Stimulated activated CD4-positive, alpha-beta T cell treated with anti-CD3 and anti-CD28 coated beads, Interleukin-1b, Interleukin-23, amount 100 ng/mL, for 1 hour (primary cell): ENCODE measurements around the gene ZNF146.
"Not testable (repeated sequence)": the region's sequence is repeated elsewhere in the genome, so short reads cannot be mapped to it uniquely, and the experiment has no call there.

Experiments used
- DNase-seq, 2 donors: peaks; one replicate each; pipeline ENCODE4 v3.0.0-alpha.2; 2020; ENCODE audit warnings: low read depth in 2 of 2

The ZNF146 gene

DNA sequence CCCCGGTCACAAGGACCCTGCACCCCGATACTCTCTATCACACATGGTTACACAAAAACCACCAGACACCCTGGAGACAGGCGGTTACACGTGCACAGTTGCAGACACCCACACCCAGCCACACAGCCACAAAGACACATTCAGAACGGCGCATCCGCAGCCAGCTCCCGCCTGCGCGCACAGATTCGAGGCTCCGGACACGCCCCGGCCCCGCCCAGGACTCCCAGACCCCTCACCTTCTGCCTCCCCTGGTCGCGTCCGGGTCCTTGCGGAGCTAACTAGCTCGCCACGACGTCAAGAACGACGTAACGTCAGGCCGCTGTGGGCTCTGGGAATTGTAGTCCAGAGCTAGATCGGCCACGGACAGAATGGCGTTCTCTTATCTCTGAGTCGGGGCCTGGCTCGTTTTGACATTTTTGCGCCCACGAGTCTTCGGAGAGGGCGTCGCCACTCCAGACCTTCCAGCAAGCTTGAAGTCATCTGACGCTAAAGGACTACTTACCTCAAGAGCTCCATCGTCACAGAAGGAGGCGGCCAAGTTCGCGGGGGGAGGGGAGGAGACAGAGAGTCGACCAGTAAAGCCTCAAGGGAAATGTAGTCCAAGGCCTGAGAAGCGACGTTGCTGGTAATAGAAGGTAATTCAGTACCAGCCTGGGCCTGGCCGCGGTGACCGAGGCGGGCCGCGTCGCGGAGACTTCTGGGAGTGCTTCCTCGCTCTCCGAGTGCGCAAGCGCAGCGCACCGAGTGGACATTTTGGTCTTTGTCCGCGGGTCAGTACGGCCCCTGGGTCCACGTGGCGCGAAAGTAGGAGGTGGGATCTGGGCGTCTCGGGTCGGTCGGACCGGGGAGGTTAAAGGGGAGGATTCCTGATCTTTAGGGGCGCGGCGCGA lies at the start of gene ZNF146, which contains the start of gene ZNF565:
Gene ZNF146 (plus strand): TSS at position 721 of the 890 bp plus-strand sequence. CDS start 21,335 bp downstream, outside the sequence.
Gene ZNF565 (minus strand): TSS at position 280 of the 890 bp plus-strand sequence. CDS start 12,680 bp downstream, outside the sequence.
- peak; percentile 81 to 90 for DNase-seq

DNA sequence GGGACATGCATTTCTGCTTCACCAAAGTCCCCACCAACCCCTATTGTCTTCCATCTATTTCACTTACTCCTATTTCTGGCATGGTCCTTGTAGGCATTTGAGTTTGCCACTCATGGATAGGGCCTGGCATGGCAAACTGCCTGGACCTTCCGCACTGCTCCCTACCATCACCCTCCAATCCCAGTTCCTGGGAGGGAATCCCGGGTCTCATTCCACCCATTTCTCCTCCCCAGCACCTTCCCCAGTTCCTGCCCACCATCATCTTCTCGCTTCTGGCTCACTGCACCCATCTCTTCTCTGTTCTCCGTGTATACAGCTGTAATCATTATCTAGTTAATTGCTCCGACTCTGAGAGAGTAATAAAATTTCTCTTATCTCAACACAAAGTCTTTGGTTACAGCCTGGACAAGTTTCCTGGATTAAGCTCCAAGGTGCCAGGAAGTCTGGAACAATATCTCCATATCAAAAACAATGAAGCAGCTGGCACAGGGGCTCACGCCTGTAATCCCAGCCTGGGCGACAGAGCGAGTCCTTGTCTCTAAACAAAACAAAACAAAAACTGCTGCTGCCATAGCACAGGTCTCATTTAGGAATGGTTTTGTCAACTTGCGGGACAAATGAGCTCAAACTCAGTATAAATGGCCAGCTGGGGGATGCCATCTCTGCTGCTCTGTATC lies 45.7 kb upstream of the ZNF146 start:
- DNase-seq, result no peak

DNA sequence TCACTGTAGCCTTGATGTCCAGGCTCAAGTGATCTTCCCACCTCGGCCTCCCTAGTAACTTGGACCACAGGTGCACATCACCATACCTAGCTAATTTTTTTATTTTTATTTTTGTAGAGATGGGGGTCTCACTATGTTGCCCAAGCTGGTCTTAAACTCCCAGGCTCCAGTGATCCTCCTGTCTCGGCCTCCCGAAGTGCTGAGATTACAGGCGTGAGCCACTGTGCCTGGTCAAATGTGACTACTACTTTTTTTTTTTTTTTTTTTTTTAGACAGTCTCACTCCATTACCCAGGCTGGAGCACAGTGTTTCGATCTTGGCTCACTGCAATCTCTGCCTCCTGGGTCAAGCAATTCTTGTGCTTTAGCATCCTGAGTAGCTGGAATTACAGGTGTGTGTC lies 42.1 kb upstream of the ZNF146 start:
- no peak for DNase-seq

DNA sequence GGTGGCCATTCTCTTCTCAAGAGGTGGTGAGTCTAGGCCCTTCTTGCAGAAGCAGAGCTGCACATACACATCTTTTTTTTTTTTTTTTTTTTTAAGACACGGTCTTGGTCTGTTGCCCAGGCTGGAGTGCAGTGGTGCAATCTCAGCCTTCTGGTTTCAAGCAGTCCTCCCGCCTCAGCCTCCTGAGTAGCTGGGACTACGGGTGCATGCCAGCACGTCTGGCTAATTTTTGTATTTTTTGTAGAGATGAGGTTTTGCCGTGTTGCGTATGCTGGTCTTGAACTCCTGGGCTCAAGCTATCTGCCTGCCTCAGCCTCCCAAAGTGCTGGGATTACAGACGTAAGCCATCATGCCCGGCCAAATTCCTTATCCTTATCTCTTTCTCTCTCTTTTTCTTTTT lies 41.1 kb upstream of the ZNF146 start:
- DNase-seq, result not testable (repeated sequence)

DNA sequence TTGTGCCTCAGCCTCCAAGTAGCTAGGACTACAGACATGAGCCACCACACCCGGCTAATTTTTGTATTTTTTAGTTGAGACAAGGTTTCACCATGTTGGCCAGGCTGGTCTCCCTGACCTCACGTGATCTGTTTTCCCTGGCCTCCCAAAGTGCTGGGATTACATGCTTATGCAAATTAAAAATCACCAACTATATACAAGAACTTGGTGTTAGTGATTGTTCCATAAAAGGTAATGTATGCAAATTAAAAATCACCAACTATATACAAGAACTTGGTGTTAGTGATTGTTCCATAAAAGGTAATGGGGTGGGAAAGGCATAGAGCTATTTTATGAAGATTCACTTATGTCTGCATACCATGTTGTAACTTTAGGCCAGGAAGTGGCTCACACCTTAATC lies 35.8 kb upstream of the ZNF146 start:
- DNase-seq, result not testable (repeated sequence)

DNA sequence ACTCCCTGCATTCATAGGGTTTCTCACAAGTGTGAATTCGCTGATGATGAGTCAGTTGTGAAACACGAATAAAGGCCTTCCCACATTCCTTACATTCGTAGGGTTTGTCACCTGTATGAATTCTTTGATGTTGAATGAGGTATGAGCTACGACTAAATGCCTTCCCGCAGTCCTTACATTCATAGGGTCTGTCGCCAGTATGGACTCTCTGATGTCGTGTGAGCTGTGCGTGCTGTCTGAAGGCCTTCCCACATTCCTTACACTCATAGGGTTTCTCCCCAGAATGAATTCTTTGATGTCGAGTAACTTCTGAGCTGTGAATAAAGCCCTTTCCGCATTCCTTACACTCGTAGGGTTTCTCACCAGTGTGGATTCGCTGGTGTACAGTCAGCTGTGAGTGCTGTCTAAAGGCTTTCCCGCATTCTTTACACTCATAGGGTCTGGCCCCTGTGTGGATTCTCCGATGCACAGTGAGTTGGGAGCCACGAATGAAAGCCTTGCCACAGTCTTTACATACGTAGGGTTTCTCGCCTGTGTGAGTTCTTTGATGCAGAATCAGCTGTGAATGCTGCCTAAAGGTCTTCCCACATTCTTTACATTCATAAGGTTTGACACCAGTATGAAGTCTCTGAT lies 32.2 kb upstream of the ZNF146 start:
- no peak for DNase-seq

DNA sequence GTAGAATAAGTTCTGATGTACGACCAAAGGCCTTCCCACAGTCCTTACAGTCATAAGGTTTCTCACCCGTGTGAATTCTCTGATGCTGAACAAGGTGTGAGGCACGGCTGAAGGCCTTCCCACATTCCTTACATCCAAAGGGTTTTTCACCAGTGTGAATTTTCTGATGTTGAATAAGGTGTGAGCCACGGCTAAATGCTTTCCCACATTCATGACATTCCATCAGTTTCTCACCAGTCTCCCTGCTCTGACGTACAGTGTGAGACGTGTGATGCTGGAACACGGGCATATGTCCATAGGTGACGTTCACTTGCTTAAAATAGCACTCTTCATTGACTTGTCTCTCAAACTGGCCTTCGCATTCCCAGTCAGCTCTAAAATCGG lies 31.7 kb upstream of the ZNF146 start:
- no peak for DNase-seq

DNA sequence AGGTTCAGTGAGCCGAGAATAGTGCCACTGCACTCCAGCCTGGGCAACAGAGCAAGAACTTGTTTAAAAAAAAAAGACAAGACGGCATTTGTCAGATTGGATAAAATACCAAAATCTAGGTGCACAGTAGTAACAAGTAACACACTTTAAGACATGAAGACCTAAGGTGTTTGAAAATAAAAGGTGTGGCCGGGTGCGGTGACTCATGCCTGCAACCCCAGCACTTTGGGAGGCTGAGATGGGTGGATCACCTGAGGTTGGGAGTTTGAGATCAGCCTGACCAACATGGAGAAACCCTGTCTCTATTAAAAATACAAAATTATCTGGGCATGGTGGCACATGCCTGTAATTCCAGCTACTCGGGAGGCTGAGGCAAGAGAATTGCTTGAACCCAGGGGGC lies 28.2 kb upstream of the ZNF146 start:
- DNase-seq, result not testable (repeated sequence)

DNA sequence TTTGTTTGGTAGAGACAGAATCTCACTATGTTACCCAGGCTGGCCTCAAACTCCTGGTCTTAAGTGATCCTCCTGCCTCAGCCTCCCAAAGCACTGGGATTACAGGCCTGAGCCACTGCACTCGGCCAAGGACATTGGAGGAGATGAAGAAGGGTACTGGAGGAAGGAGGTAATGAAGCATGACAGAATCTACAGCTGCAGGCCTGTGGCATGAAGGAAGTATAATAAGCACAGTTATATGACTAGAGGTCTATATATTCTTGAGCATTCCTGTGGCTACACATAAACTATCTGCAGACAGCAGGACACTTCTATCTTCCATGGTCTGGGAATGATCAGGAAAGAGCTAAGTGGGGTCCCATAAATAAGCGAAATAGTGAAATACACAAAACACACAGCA lies 18.7 kb upstream of the ZNF146 start:
- no peak for DNase-seq

DNA sequence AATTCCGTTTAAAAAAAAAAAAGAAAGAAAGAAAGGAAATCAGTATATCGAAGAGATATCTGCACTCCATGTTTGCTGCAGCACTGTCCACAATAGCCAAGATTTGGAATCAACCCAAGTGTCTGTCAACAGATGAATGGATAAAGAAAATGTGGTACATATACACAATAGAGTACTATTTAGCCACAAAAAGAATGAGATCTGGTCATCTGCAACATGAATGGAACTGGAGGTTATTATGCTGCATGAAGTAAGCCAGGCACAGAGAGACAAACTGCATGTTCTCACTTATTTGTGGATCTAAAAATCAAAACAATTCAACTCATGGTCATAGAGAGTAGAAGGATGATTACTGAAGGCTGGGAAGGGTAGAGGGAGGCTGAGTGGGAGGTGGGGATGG lies 16.8 kb upstream of the ZNF146 start:
- no peak for DNase-seq

DNA sequence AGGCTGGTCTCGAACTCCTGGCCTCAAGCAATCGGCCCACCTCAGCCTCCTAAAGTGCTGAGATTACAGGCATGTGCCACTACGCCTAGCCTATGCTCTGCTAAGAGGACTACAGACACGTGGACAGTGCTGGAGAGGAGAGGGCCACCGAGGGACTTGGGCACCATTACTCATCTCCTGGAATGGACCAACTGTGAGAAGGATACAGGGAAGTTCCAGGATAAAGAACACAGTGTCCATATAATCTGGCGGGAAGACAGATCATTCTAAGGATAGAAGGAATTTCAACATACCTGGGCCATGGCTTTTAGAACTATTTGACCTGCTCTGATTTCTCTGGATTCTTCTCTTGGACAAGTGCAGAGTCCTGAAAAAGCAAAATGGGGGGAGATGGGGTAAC lies 13.2 kb upstream of the ZNF146 start:
- no peak for DNase-seq

DNA sequence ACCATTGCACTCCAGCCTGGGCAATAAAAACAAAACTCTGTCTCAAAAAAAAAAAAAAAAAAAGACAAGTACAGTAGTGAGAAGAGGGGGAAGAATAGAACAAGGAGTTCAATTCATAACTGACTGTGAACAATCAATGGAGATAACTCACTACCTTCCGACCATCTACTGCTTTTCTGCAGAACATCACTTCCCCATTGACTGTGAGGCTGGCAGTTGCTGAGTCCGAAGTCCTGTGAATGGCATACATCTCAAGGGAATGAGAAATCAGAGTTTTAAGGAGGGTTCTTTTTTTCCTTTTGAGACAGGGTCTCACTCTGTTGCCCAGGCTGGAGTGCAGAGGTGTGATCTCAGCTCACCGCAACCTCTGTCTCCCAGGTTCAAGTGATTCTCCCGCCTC lies 11.6 kb upstream of the ZNF146 start:
- DNase-seq, result no peak

DNA sequence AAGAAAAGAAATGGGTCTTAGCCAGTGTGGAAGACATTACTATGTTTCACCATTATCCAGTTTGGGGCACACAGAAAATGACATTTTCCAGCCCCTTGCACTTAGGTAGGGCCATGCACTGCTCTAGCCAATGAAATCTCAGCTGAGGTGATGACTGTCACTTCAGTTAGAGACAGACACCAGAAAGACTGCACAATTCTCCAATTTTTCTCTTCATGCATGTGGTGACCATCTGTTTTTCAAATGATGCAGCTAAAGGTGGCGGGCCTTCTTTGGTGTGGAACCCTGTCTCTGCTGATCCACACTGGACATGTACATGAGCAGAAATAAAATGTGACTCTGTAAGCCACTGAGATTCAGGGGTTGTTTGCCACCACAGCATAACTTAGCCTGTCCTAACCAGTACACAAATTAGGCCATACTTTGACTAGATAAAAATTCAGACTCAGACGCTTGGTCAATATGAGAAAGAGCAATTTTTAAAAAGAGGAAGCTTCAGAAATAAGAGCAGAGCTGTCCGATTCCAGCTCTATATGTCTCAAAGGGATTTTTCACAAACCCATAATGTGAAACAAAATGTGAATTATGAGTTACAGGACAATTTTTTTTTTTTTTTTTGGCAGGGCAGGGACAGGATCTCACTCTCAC lies 7.2 kb upstream of the ZNF146 start:
- DNase-seq, result no peak

DNA sequence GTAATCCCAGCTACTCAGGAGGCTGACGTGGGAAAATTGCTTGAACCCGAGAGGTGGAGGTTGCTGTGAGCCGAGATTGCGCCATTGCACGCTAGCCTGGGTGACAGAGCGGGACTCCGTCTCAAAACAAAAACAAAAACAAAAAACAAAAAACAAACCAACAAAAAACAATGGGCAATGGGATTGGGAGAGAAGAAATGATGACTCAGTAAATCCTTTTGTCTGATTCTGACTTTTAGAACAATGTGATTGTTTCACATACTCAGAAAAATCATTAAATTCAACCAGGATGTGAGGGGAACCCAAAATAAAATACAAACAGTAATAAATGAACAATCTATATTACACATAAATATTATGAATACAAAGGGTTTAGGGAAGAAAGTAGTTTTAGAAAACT lies 5.5 kb upstream of the ZNF146 start:
- no peak for DNase-seq

DNA sequence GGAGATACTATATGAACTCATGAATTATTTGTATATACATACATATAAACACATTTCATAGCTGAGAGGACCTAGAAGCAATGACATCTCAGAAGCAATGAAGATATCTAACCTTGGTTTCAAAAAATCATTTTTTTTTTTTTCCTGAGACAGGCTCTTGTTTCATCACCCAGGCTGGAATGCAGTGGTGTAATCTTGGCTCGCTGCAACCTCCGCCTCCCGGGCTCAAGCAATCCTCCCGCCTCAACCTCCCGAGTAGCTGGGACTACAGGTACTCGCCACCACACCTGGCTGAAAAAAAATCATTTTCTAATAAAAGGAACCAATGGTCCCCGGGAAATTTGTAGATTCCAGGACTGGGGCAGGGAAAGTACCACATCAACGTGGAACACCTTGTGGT lies 4.4 kb upstream of the ZNF146 start:
- DNase-seq, result no peak

DNA sequence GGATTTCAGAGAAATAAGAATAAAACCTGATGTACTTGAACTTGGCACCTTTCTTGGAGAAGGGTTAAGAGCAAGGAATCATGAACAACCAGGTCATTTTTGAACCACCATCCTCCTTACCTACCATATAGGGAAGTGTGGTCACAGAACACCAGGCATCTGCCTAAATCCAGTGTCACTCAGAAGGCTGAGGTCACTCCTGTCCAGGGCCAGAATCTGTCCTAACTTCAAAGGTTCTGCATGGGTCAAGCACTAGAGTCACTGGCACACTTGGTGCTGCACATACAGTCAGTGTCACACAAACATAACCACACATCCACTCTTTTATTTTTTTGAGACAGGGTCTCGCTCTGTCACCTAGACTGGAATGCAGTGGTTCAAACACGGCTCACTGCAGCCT lies 2.0 kb upstream of the ZNF146 start:
- no peak for DNase-seq

DNA sequence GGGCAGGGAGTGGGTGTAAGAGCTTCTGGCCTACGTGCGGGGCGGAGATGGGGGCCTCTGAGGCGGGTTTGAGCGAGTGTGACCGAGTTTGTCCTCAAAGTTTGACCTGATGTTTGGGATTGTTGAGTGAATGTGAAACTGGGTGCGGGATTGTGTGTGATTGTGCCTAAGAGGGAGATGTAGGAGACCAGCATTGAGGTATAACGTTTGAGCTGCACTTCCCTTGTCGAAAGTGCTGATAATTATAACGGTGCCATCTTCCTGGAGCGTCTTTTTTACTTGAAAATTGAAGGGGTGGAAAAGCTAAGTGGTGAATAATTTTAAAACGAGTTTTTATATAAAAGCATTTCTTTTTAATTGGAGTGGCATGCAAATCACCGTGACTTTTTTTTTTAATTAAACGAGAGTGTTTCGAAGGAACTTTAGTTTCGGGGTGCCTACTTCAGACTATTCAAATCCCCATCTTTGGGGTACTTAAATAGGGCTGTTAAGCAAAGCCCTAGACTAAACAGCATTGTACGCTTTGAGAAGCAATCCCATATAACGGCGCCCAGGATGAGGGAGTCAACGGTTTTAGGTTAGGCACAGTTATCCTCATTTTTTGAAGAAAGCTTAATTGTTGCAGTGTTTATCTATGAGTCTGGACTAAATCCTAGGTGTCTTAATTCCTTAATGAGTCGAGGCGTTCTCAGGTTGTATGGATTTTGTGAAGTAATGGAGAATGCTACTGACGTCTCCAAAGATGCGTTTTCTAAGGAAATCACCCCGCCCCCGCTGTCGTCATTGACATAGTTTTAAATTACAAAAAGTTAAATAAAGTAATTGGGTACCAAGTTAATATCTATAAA lies 594 bp downstream of the ZNF146 start:
- DNase-seq, result no peak

DNA sequence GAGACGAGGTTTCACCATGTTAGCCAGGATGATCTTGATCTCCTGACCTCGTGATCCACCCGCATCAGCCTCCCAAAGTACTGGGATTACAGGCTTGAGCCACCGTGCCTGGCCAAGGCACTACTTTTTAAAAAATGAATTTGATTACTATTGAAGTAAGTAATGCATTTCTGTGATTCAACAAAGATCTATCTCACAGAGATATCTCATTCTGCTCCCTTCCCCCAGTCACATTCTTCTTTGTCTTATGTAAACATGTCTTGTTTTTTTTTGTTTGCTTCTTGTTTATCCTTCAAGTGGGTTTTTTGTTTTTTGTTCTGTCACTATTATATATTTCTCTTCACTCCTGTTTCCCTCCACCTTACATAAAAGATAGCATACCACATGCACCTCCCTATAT lies 6.6 kb downstream of the ZNF146 start:
- no peak for DNase-seq

DNA sequence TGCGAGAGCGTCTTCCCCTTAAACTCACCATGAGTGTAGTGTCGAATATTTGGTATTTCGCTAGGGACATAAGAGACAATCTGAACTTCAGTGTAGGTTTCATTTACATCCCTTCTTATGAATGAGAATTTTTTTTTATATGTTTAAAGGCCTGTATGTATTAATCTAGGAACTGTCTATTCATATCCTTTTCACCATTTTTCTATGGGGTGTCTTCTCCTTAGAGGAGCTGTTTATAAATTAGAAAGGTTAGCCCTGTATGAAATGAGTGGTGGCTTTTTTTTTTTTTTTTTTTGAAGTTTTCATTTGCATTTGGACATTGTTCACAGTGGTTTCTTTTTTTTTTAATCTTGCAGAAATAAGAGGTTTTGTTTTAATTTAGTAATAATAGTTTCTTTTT lies 7.6 kb downstream of the ZNF146 start:
- DNase-seq, result no peak

DNA sequence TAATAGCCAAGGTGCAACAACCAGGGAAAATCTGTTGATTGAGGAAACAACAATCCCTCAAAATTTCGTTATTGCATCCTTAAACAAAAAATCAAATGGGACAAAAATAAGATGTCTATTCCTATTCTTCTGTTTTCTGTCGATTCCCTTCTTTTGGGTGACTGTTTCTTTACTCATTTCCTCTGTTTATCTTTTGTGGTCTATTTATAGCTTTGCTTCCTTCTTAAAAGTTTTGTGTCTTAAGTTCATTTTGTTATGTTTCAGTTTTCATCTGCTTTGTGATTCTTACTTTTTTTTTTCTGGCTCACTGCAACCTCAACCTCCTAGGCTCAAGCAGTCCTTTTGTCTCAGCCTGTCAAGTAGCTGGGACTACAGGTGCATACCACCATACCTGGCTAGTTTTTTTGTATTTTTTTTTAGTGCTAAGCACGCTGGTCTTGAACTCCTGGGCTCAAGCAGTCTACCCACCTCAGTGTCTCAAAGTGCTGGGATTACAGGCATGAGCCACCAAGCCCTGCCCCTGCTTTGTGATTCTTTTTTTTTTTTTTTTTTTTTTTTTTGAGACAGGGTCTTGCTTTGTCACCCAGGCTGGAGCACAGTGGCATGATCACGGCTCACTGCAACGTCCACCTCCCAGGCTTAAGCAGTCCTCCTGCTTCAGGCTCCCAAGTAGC lies 10.4 kb downstream of the ZNF146 start:
- no peak for DNase-seq

DNA sequence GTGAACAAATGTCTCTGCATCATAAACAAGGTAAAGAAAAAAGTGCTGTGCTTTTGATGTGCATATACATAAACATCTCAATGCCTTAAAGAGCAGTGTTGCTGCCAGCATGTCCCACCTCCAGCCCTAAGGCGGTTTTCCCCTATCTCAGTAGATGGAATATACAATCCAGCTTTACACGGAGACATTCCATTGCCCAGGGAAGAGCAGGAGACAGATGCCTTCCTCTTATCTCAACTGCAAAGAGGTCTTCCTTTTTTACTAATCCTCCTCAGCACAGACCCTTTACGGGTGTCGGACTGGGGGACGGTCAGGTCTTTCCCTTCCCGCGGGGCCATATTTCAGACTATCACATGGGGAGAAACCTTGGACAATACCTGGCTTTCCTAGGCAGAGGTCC lies 18.7 kb downstream of the ZNF146 start:
- DNase-seq, result not testable (repeated sequence)
